ENCODE results near the gene GABRB3.

GABRB3 gene

GRCh38 chr15:26716069-26716468 lies 56.8 kb downstream of the GABRB3 start:
- H3K4me2 ChIP-seq: no peak overlapping the region
- H3K36me3 ChIP-seq: no peaks in the 10 kb centered on the region
- peaks cover 0 to 7% (median 0%) of the 10 kb centered on the region in 11 experiments; a peak in 5 of 22 replicates for H3K9me3 ChIP-seq (replicated peaks in 1 of 11)
- H3K27me3 ChIP-seq: no peaks in the 10 kb centered on the region
- no peak overlapping the region for H3K27ac ChIP-seq
- H3K9ac ChIP-seq: no peak overlapping the region
- H3K4me1 ChIP-seq: no peaks in the 10 kb centered on the region
- no peaks in the 10 kb centered on the region for H4K20me1 ChIP-seq
- no peak overlapping the region for H3K4me3 ChIP-seq
- no peak for TF ChIP-seq Cebpa-rat (IDR thresholded peaks at IDR 0.05)

GRCh38 chr15:26713498-26713897 lies 59.4 kb downstream of the GABRB3 start:
- no peak overlapping the region for H3K27ac ChIP-seq
- peaks cover 0 to 7% (median 0%) of the 10 kb centered on the region in 11 experiments; a peak in 5 of 22 replicates for H3K9me3 ChIP-seq (replicated peaks in 1 of 11)
- no peak overlapping the region for H3K4me3 ChIP-seq
- no peak for TF ChIP-seq Cebpa-rat (IDR thresholded peaks at IDR 0.05)
- H3K4me1 ChIP-seq: no peaks in the 10 kb centered on the region
- no peak overlapping the region for H3K9ac ChIP-seq
- no peaks in the 10 kb centered on the region for H3K27me3 ChIP-seq
- no peaks in the 10 kb centered on the region for H4K20me1 ChIP-seq
- H3K4me2 ChIP-seq: no peak overlapping the region
- no peaks in the 10 kb centered on the region for H3K36me3 ChIP-seq

DNA sequence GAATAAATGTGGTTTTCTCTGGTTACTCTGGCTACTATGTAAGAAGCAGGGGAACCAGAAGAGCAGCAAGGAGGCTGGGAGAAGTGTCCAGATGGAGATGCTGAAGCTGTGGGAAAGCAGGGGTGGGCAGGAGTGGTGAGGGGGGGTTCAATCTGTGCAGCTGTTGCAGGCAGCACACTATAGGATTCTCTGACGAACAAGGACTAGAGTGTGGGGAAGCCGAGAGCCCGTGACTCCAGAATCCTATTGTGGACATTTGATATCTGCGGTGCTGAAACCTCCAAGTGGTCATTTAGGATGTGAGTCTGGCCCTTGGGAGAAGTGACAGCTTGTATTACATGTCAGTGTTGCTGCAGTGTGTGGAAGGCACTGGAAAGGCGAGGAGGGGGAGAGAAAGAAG lies 60.5 kb downstream of the GABRB3 start:
- Histone ChIP-seq H3K4me1 (no peaks in the 10 kb centered on the region), H3K27me3 (no peaks in the 10 kb centered on the region), H4K20me1 (no peaks in the 10 kb centered on the region), H3K27ac (no peak overlapping the region), H3K36me3 (no peaks in the 10 kb centered on the region), H3K4me3 (no peak overlapping the region), H3K9ac (no peak overlapping the region), H3K9me3 (replicated peaks in 1 of 11) (peaks cover 0 to 7% (median 0%) of the 10 kb centered on the region in 11 experiments; a peak in 5 of 22 replicates), H3K4me2 (no peak overlapping the region)
- TF ChIP-seq Cebpa-rat (IDR thresholded peaks at IDR 0.05): no peak

- no peak overlapping the region for H3K4me3 ChIP-seq
- no peaks in the 10 kb centered on the region for H3K9me3 ChIP-seq (replicated peaks in 1 of 11)
- TF ChIP-seq Cebpa-rat (IDR thresholded peaks at IDR 0.05): 0 out of 22 replicates have a peak, but pooled peaks of 1 of the 11 experiments have one; percentile 11
- H3K4me2 ChIP-seq: no peak overlapping the region
- no peaks in the 10 kb centered on the region for H3K4me1 ChIP-seq
- H3K9ac ChIP-seq: no peak overlapping the region
- no peaks in the 10 kb centered on the region for H4K20me1 ChIP-seq
- H3K36me3 ChIP-seq: no peaks in the 10 kb centered on the region
- H3K27me3 ChIP-seq: no peaks in the 10 kb centered on the region
- H3K27ac ChIP-seq: no peak overlapping the region
Measured at GRCh38 chr15:26711445-26711844, 61.4 kb downstream of the GABRB3 start.

GRCh38 chr15:26702381-26702780 lies 70.5 kb downstream of the GABRB3 start:
- no peak for TF ChIP-seq Cebpa-rat (IDR thresholded peaks at IDR 0.05)
- Histone ChIP-seq H3K4me2 (no peak overlapping the region), H3K27me3 (no peaks in the 10 kb centered on the region), H3K4me1 (no peaks in the 10 kb centered on the region), H3K9me3 (replicated peaks in 1 of 11) (0 out of 22 replicates have a peak, but pooled peaks cover 0 to 4% (median 0%) of the 10 kb centered on the region in 11 experiments), H3K4me3 (no peak overlapping the region), H3K27ac (no peak overlapping the region), H3K36me3 (no peaks in the 10 kb centered on the region), H3K9ac (no peak overlapping the region), H4K20me1 (no peaks in the 10 kb centered on the region)

DNA sequence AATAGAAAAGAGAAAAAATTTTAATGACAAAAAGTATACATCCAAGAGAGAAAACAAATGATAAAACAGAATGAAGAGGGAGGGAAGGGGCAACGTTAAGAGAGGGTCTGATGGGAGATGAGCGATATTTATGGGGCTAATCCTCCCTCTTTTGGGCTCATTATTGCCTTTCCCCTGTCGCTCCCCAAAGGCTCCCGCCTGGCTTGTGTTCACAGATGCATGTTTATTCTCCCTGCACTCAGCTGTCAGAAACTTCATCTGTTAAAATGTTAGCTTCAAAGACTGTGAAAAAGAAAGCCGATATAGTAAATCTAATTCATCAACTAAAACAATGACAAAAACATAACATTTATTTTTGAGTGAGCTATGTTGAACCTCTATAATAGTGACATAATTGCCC lies 74.3 kb downstream of the GABRB3 start:
- Histone ChIP-seq H3K4me3 (no peak overlapping the region), H3K4me1 (no peaks in the 10 kb centered on the region), H3K27me3 (no peaks in the 10 kb centered on the region), H3K9ac (no peak overlapping the region), H3K27ac (no peak overlapping the region), H3K4me2 (no peak overlapping the region), H3K36me3 (no peaks in the 10 kb centered on the region), H4K20me1 (no peaks in the 10 kb centered on the region), H3K9me3 (replicated peaks in 1 of 11) (peaks cover 0 to 20% (median 3%) of the 10 kb centered on the region in 11 experiments; a peak in 6 of 22 replicates)
- no peak for TF ChIP-seq Cebpa-rat (IDR thresholded peaks at IDR 0.05)

- no peak overlapping the region for H3K4me3 ChIP-seq
- H3K9me3 ChIP-seq (replicated peaks in 1 of 11): peaks cover 0 to 22% (median 3%) of the 10 kb centered on the region in 11 experiments; a peak in 6 of 22 replicates
- H3K27me3 ChIP-seq: no peaks in the 10 kb centered on the region
- no peak overlapping the region for H3K27ac ChIP-seq
- no peak overlapping the region for H3K4me2 ChIP-seq
- no peak for TF ChIP-seq Cebpa-rat (IDR thresholded peaks at IDR 0.05)
- H3K36me3 ChIP-seq: no peaks in the 10 kb centered on the region
- no peaks in the 10 kb centered on the region for H4K20me1 ChIP-seq
- H3K9ac ChIP-seq: no peak overlapping the region
- no peaks in the 10 kb centered on the region for H3K4me1 ChIP-seq
Measured at GRCh38 chr15:26697913-26698312, 75.0 kb downstream of the GABRB3 start.

DNA sequence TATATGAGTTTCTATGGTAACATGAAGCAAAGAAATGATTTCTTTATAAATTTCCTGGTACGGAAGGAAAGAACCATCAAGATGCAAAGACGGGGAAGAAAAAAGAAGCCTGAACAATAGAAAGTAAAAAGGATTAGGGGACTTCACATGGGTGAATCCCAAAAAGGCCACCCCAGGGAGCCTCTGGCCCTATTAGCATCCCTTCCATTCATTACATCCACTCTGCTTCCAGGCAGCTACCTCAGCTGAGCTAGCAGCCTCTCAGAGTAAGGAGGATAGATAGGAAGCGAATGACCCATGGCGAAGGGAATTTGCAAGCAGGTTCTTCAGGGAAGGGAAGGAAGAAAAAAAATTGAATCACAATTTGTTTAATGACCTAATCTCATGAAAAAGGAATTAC lies 81.6 kb downstream of the GABRB3 start:
- Histone ChIP-seq H3K27ac (no peak overlapping the region), H3K9ac (no peak overlapping the region), H3K4me1 (no peaks in the 10 kb centered on the region), H3K27me3 (no peaks in the 10 kb centered on the region), H3K4me3 (no peak overlapping the region), H4K20me1 (no peaks in the 10 kb centered on the region), H3K36me3 (no peaks in the 10 kb centered on the region), H3K4me2 (no peak overlapping the region), H3K9me3 (replicated peaks in 1 of 11) (peaks cover 0 to 22% (median 0%) of the 10 kb centered on the region in 11 experiments; a peak in 6 of 22 replicates)
- no peak for TF ChIP-seq Cebpa-rat (IDR thresholded peaks at IDR 0.05)

GRCh38 chr15:26690778-26691177 lies 82.1 kb downstream of the GABRB3 start:
- Histone ChIP-seq H3K27ac (no peak overlapping the region), H3K9ac (no peak overlapping the region)

DNA sequence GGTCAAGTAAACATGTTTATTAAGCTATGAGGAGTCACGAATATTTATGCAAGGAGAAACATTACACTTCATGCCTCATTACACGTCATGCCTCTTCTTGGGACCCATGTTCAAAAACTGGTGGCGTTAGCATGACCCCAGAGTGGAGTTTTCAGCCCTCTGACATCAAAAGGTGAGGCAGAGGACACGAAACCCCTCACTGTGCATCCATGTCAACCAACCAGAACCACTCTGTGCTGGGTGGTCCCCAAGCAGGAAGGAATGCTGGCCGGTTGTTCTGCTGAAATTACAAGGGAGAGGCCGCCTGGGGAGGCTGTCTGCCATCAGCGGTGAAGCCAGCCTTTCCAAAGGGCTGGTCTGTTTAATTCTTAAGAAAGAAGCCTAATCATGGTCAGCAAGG lies 83.4 kb downstream of the GABRB3 start:
- Histone ChIP-seq H4K20me1 (no peaks in the 10 kb centered on the region), H3K36me3 (no peaks in the 10 kb centered on the region), H3K4me2 (no peak overlapping the region), H3K9ac (no peak overlapping the region), H3K27ac (no peak overlapping the region), H3K27me3 (no peaks in the 10 kb centered on the region), H3K4me1 (peaks cover 0 to 8% (median 2%) of the 10 kb centered on the region in 10 experiments; a peak in 6 of 20 replicates), H3K9me3 (replicated peaks in 1 of 11) (peaks cover 0 to 12% (median 0%) of the 10 kb centered on the region in 11 experiments; a peak in 5 of 22 replicates), H3K4me3 (no peak overlapping the region)
- TF ChIP-seq Cebpa-rat (IDR thresholded peaks at IDR 0.05): no peak

More at GRCh38 chr15:26690778-26691177, 82.1 kb downstream of the GABRB3 start:
- Histone ChIP-seq H3K4me3 (no peak overlapping the region), H3K36me3 (no peaks in the 10 kb centered on the region), H3K4me1 (no peaks in the 10 kb centered on the region), H3K4me2 (no peak overlapping the region), H4K20me1 (no peaks in the 10 kb centered on the region), H3K9me3 (replicated peaks in 1 of 11) (peaks cover 0 to 22% (median 0%) of the 10 kb centered on the region in 11 experiments; a peak in 6 of 22 replicates), H3K27me3 (no peaks in the 10 kb centered on the region)
- no peak for TF ChIP-seq Cebpa-rat (IDR thresholded peaks at IDR 0.05)
